GM21360 (cell line): Measurements from ENCODE around the gene ACVRL1.
"Not testable (repeated sequence)": the region's sequence is repeated elsewhere in the genome, so short reads cannot be mapped to it uniquely, and the experiment has no call there.

Source experiments
- ATAC-seq: cut with Tn5 transposase; IDR thresholded peaks from one replicate; pipeline ENCODE4 v1.9.1; 2021; ENCODE audit warnings: mild to moderate bottlenecking, moderate library complexity; ENCODE audit not compliant: unreplicated experiment

The ACVRL1 gene

GRCh38 chr12:51873251-51873994 lies 33.9 kb upstream of the ACVRL1 start:
- ATAC-seq, result no peak

GRCh38 chr12:51874000-51874399 lies 33.3 kb upstream of the ACVRL1 start:
- no peak for ATAC-seq

- no peak for ATAC-seq
Measured at GRCh38 chr12:51874486-51874885, 32.8 kb upstream of the ACVRL1 start.

- no peak for ATAC-seq
Measured at GRCh38 chr12:51879102-51879501, 28.2 kb upstream of the ACVRL1 start.

GRCh38 chr12:51883295-51883694 lies 24.0 kb upstream of the ACVRL1 start:
- no peak for ATAC-seq

GRCh38 chr12:51883998-51884675 lies 23.2 kb upstream of the ACVRL1 start:
- ATAC-seq, result no peak

GRCh38 chr12:51884676-51885229 lies 22.6 kb upstream of the ACVRL1 start:
- no peak for ATAC-seq

GRCh38 chr12:51885294-51886020 lies 21.8 kb upstream of the ACVRL1 start:
- ATAC-seq, result not testable (repeated sequence)

GRCh38 chr12:51886021-51886710 lies 21.1 kb upstream of the ACVRL1 start:
- no peak for ATAC-seq

GRCh38 chr12:51887476-51888315 lies 19.6 kb upstream of the ACVRL1 start, which contains the start of gene ANKRD33:
TSS of gene ANKRD33 (plus strand) at chr12:51888103. CDS start at chr12:51888187, 84 bp downstream.
- no peak for ATAC-seq

GRCh38 chr12:51888316-51889215 lies 18.7 kb upstream of the ACVRL1 start:
- ATAC-seq, result no peak

GRCh38 chr12:51889216-51890132 lies 17.8 kb upstream of the ACVRL1 start:
- no peak for ATAC-seq

GRCh38 chr12:51890133-51890464 lies 17.2 kb upstream of the ACVRL1 start:
- no peak for ATAC-seq

- ATAC-seq, result no peak
Measured at GRCh38 chr12:51890511-51891171, 16.7 kb upstream of the ACVRL1 start.

- ATAC-seq, result no peak
Measured at GRCh38 chr12:51891843-51892242, 15.5 kb upstream of the ACVRL1 start.

- no peak for ATAC-seq
Measured at GRCh38 chr12:51893786-51894185, 13.5 kb upstream of the ACVRL1 start.

GRCh38 chr12:51895378-51896135 lies 11.7 kb upstream of the ACVRL1 start:
- no peak for ATAC-seq
